IMR-90 (cell line): ENCODE measurements around the gene VEZT.

Experiments used
- CEBPB ChIP-seq: IDR thresholded peaks from 2 replicates; pipeline ENCODE4 v1.6.1; 2012; ENCODE audit warnings: low read depth, low read length, improper control_type of control experiment
- CHD1 ChIP-seq: IDR thresholded peaks from 2 replicates; pipeline ENCODE4 v1.6.1; 2012; ENCODE audit warnings: low read depth, low read length, improper control_type of control experiment
- CTCF ChIP-seq: conservative IDR thresholded peaks from 2 replicates; pipeline ENCODE4 v1.5.1; 2012; ENCODE audit warnings: mild to moderate bottlenecking, low read depth, low read length, improper control_type of control experiment
- MAFK ChIP-seq: IDR thresholded peaks from 2 replicates; pipeline ENCODE4 v1.6.1; 2012; ENCODE audit warnings: low read depth, low read length, improper control_type of control experiment
- MXI1 ChIP-seq: IDR thresholded peaks from 2 replicates; pipeline ENCODE4 v1.6.1; 2012; ENCODE audit warnings: low read depth, mild to moderate bottlenecking, low read length, moderate library complexity, borderline replicate concordance
- POLR2A ChIP-seq: IDR thresholded peaks from 2 replicates; pipeline ENCODE4 v1.6.1; 2012; ENCODE audit warnings: mild to moderate bottlenecking, low read depth, low read length
- RAD21 ChIP-seq: IDR thresholded peaks from 2 replicates; pipeline ENCODE4 v1.6.1; 2012; ENCODE audit warnings: low read length, improper control_type of control experiment
- RCOR1 ChIP-seq: IDR thresholded peaks from 2 replicates; pipeline ENCODE4 v1.6.1; 2012; ENCODE audit warnings: mild to moderate bottlenecking, low read length, improper control_type of control experiment; ENCODE audit not compliant: insufficient replicate concordance
- USF2 ChIP-seq: fragments of 150-350 bp; IDR thresholded peaks from 2 replicates; pipeline ENCODE4 v1.6.1; 2017; ENCODE audit warnings: mild to moderate bottlenecking, antibody characterized with exemption, low read length, low read depth

GRCh38 chr12:95231190-95231589, 13.6 kb downstream of the VEZT start:
- TF ChIP-seq USF2, result no peak
- TF ChIP-seq CEBPB, result no peak
- TF ChIP-seq CTCF, result no peak
- TF ChIP-seq MXI1, result no peak
- TF ChIP-seq POLR2A, result no peak
- no peak for TF ChIP-seq RCOR1
- no peak for TF ChIP-seq MAFK
- no peak for TF ChIP-seq CHD1
- no peak for TF ChIP-seq RAD21
